ENCODE results near the gene PPCDC.

PPCDC gene

DNA sequence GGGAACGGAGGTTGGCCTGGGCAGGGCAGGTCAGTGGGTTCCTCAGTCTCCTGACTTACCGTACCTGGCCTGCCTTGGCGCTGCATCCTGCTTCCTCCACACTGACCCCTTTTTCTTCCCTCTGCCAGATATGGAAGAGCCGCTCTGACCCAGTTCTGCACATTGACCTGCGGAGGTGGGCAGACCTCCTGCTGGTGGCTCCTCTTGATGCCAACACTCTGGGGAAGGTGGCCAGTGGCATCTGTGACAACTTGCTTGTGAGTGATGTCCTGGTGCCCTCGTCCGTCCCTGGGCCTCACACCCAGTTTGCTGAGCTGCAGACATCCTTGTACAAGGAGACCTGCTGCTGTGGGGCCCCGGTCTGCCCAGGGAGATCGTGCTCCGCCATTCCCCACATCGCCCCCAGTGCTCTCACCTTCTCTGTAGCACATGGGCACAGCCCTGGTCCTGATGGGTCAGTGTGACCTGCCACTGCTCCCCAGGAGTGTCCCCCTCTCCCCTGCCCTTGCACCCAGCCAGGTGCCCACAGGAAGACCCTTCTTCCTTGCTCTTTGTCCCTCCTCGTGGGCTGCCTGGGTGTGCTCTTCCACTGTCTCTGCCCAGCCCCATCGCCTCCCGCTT lies 21.0 kb downstream of the PPCDC start:
- DNase-seq (ENCODE audit: low spot score), result no peak

- DNase-seq (ENCODE audit: low spot score), result no peak
These were observed 22.1 kb downstream of the PPCDC start for GRCh38 chr15:75045332-75046015.

DNA sequence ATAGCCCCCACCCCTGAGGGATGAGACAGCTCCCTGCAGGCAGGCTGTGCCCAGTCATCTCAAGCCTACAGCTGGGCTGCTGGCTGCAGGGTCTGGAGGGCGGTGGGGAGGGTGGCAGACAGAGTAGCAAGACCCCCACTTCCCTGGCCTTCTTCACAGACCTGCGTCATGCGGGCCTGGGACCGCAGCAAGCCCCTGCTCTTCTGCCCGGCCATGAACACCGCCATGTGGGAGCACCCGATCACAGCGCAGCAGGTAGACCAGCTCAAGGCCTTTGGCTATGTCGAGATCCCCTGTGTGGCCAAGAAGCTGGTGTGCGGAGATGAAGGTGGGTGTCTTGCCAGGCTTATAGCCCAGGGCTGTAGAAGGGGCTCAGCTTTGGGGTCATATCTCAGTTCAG lies 25.0 kb downstream of the PPCDC start:
- no peak for DNase-seq (ENCODE audit: low spot score)

GRCh38 chr15:75049392-75049791 lies 26.0 kb downstream of the PPCDC start:
- peak; percentile 70 for DNase-seq (ENCODE audit: low spot score)

- DNase-seq (ENCODE audit: low spot score), result no peak
These were observed 26.9 kb downstream of the PPCDC start for GRCh38 chr15:75050283-75050682.

GRCh38 chr15:75051191-75051608 lies 27.8 kb downstream of the PPCDC start:
- DNase-seq (ENCODE audit: low spot score), result no peak

DNA sequence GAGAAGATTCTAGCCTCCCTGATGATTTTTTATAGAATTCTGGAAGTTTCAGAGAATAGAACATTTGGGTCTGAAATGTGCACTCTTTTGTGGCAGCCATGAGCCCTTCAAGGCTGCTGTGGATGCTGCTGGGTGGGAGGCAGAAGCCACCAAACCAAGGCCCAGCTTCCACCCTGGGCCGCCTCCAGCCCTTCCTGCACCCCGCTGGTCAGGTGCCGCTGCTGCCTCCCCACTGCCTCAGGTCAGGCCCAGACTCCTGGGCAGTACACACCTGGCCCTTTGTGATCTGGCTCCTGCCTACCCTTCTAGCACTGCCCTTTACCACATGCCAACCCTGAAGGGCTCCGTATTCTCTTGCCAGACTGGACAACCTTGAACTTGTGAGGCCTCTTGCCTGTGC lies 28.3 kb downstream of the PPCDC start:
- DNase-seq (ENCODE audit: low spot score), result no peak

GRCh38 chr15:75052972-75053747 lies 29.8 kb downstream of the PPCDC start:
- DNase-seq (ENCODE audit: low spot score), result no peak

- no peak for DNase-seq (ENCODE audit: low spot score)
These were observed 30.3 kb downstream of the PPCDC start for GRCh38 chr15:75053748-75054125.

- DNase-seq (ENCODE audit: low spot score), result no peak
These were observed 30.9 kb downstream of the PPCDC start for GRCh38 chr15:75054172-75054897.

GRCh38 chr15:75056036-75056435 lies 32.6 kb downstream of the PPCDC start:
- no peak for DNase-seq (ENCODE audit: low spot score)

- peak; percentile 47 for DNase-seq (ENCODE audit: low spot score)
These were observed 34.9 kb downstream of the PPCDC start for GRCh38 chr15:75058127-75058905.

- DNase-seq (ENCODE audit: low spot score), result no peak
These were observed 36.2 kb downstream of the PPCDC start for GRCh38 chr15:75059607-75060006.

DNA sequence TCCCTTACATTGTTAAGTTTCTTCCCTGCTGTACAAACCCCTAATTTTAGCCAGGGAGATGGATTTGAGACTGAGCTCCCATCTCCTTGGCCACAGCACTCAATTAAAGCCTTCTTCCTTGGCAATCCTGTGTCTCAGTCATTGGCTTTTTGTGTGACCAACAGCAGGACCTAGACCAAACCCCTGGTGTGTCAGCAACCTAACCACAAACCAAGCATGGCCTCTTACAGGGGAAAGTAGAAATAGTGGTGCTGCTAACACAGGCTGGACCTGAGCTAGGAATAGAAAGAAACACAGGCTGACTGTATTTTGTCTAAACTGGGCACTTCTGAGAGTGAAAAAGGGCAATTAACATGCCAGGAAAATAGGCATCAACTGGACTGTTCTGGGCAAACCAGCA lies 37.9 kb downstream of the PPCDC start:
- peak; percentile 63 for DNase-seq (ENCODE audit: low spot score)

DNA sequence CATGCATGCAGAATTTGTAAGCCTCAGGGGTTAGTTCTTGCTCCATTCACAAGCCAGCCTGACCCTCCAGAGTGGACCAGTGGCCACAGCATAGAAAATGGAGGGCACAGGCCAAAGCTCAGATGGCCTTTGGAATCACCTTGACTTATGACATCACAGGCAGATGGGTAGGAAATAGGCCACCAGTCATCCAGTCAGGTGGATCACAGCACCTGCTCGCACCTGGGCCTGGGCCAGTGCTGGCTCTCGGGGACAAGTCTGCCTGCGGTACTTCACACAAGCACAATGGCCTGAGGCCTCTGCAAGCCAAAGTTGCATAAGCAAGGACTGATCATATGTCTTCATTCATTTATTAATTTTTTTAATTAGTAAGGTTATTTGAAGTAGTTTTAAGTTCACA lies 39.3 kb downstream of the PPCDC start:
- DNase-seq (ENCODE audit: low spot score), result no peak

- DNase-seq (ENCODE audit: low spot score), result no peak
These were observed 39.9 kb downstream of the PPCDC start for GRCh38 chr15:75063338-75063737.

GRCh38 chr15:75063889-75064288 lies 40.5 kb downstream of the PPCDC start:
- no peak for DNase-seq (ENCODE audit: low spot score)

DNA sequence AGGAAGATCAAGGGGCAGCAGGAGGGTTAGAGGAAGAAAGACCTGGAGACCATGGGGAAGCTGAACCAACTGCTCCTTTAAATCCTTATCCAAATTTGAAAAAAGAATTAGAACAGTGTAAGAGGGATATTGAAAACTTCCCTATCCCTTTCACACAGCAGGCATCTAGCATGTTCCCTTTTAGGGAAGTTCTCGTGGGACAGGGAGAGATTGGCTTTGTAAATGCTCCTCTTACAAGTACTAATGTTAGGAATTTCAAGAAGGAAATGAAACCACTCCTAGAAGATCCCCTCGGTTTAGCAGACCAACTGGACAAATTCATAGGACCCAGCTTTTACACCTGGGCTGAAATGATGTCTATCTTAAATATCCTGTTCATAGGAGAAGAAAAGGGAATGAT lies 41.5 kb downstream of the PPCDC start:
- DNase-seq (ENCODE audit: low spot score), result peak; percentile 3

- DNase-seq (ENCODE audit: low spot score), result peak; percentile 31
These were observed 42.1 kb downstream of the PPCDC start for GRCh38 chr15:75065467-75065850.

DNA sequence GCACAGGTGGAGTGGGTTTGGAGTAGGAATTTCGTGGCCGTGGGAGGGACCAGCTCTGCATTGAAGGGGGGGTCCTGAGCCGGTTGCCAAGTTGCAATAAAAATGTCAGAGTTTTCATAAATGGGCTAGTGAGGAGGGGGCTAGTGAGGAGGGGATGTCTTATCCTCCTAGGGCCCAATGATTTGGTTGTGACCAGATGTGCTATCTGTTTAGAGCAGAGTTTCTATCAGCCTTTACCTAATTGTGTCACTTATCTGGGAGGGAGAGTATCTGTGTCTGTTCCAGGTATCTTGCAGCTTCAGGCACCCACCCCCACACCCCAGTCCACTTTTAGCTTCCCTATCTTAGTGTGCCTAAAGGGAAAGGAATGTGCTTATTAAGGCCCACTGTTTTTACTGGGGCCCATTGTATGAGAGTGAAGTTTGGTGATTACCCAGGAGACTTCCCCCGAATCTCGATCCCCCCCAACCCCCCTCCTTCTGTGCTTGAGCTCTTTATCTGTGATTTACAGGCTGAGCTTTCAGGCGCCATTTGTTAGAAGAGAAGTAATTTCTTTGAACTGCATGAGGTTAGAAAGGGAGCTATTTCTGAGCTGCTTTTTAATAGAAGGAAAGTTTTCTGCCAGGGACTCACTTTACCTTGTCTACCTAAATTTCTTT lies 42.6 kb downstream of the PPCDC start:
- peak; percentile 30 for DNase-seq (ENCODE audit: low spot score)

DNA sequence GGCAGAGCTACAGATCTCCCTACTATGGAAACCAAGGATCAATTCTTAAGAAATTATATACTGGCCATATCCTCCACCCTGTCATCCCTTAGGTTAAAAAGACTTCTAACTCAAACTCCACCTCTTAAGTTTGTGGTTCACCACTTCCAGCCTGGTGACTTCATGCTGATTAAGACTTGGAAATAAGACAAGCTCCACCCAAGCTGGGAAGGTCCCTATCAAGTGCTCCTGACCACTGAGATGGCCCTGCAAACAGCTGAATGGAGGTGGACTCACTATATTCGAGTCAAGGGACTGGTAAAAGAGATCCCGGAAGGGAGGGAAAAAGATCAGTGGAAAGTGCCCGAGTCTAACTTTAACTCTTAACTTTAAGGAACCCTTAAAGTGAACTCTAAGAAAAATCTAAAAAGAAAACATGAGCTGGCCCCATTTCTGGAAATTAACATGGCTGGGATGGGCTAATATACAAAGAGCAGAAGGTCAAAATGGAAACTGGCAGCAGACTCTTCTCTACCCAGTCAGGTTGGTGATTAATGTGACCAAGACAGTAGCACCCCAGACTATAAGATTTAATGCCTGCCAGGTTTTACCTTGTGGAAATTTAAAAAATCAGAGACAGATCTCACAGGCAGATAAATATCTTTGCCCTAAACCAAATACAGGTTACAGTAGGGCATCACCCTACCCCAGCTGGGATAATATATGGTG lies 43.9 kb downstream of the PPCDC start:
- peak; percentile 87 for DNase-seq (ENCODE audit: low spot score)

Measured in kidney tubule cell (primary cell).